Measurements from ENCODE around the gene PHF2. TPM values are rescaled to one million over a fixed set of nuclear protein-coding genes. Genes with fewer than 3 reads are reported as not detected.

PHF2 gene
- total and polyA plus RNA-seq, 9 of the 15 experiments (the other 6 are each of a cell fraction or from before 2014, with no cell fraction given) = 0.37 to 14.4 (median 8.1) TPM

DNA sequence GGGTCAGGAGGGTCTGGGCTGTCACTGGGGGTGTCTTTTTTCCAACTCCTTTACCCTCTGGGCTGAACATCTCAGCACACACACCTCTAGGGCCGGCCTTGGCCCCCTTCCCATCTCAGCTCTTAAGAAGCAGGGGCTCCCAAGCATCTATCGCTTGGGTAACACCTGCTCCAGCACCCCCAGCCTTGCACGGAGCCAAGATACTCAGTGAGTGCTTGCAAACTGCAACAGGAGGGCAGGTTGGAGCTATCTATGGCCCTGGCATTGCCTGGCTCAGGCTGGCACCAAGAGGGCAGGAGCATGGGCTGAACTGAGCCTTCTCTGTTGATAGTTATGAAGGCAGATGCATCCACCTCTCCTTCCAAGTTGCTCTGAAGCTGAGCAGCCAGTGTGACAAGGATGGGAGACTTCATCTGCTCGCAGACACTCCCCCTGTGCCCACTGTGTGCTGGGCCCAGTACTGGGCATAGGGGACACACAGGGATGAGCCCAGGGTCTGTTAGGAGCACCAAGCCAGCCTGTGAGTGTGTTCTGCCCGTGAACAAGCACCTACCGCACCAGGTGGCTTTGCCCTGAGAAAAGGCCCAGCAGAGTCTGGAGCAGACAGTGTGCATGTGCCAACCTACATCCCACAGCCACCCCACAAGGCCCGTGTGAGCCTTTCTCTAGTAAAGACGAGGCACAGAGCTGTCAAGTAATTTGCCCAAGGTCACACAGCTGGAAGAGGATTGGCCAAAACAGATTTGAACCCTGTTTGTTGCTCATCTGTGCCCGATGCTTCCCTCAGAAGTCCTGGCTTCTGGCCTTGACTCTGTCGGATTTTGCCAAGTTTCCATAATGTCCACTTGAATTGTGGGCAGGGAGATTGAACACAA, 58.2 kb downstream of the PHF2 start:
- intact Hi-C loops (cut with micrococcal nuclease) (no loop called here), in situ Hi-C loops (cut with MboI) (no loop called here)
- H3K4me2 ChIP-seq (ENCODE audit: insufficient read depth, low read length) = no peak overlapping the region
- peaks cover 0 to 5% of the 10 kb centered on the region in 2 experiments; a peak in 1 of 5 replicates for H3K4me1 ChIP-seq (replicated peaks in 1 of 2; ENCODE audit: control insufficient read depth in 2 of 2, insufficient read depth in 2 of 2, low read length in 2 of 2)
- DNase-seq (ENCODE audit: extremely low read depth in 1 of 4, low spot score in 3 of 4) = no peak
- H3K27me3 ChIP-seq (ENCODE audit: control insufficient read depth in 2 of 2, insufficient read depth in 2 of 2, low read length in 2 of 2) = no peaks in the 10 kb centered on the region
- ChIA-PET CTCF (ENCODE audit: low intra/inter-chr PET ratio) (no interaction called here), POLR2A (interaction anchor here (0.6 kb wide), 2 partner anchors 33 to 184 kb away, joined by 3 to 4 read pairs; no protein-coding TSS in a partner anchor)
- H3K36me3 ChIP-seq (ENCODE audit: control insufficient read depth, insufficient read depth, low read length) = peaks cover 6% of the 10 kb centered on the region; the same call in 2 of the 3 replicates
- TF ChIP-seq YY1 (IDR thresholded peaks at IDR 0.05; ENCODE audit: borderline replicate concordance in 1 of 3, control insufficient read depth in 1 of 3, extremely low read depth in 1 of 3, insufficient read depth in 3 of 3, insufficient read length in 1 of 3, insufficient replicate concordance in 2 of 3, low read depth in 1 of 3, low read length in 2 of 3) (no peak), ZNF324 (CRISPR knock-in tag; IDR thresholded peaks at IDR 0.05) (no peak), POLR3A (IDR thresholded peaks at IDR 0.05; ENCODE audit: borderline replicate concordance, extremely low read depth, insufficient read depth, insufficient read length) (no peak), CBX3 (IDR thresholded peaks at IDR 0.05; ENCODE audit: borderline replicate concordance in 1 of 2, low read length in 2 of 2) (no peak), ASH1L (IDR thresholded peaks at IDR 0.05; ENCODE audit: borderline replicate concordance, low read depth, partially characterized antibody) (no peak), EP300 (IDR thresholded peaks at IDR 0.05; ENCODE audit: low read length) (no peak), SRSF3 (IDR thresholded peaks at IDR 0.05; ENCODE audit: insufficient read depth, low read length) (no peak), TFAM (CRISPR knock-in tag; conservative IDR thresholded peaks at IDR 0.05) (no peak), NR2C2 (CRISPR knock-in tag; IDR thresholded peaks at IDR 0.05) (no peak), NR2C2 (tag; IDR thresholded peaks at IDR 0.05) (no peak)
- no peak overlapping the region for H3K27ac ChIP-seq (ENCODE audit: extremely low read depth, low read depth, low read length)
- no peak overlapping the region for H3K4me3 ChIP-seq
- no peak overlapping the region for H3K9ac ChIP-seq (ENCODE audit: insufficient read depth in 1 of 2, low read depth in 2 of 2, low read length in 2 of 2)
- H3K9me1 ChIP-seq (ENCODE audit: control insufficient read depth, insufficient read depth, low read length) = peaks cover 4% of the 10 kb centered on the region
- H3K79me2 ChIP-seq (ENCODE audit: control insufficient read depth, insufficient read depth, low read length) = no peaks in the 10 kb centered on the region
- no peak for ATAC-seq
- H2AFZ ChIP-seq (ENCODE audit: low read depth, low read length) = no peak overlapping the region
- BruUV-seq (replicated peaks) = no TSS peak
- 66% methylated on average over 10 of the region's 10 CpGs for WGBS (ENCODE audit: insufficient coverage, low coverage, missing lambda C conversion rate)
- H4K20me1 ChIP-seq (replicated peaks; ENCODE audit: control insufficient read depth, insufficient read depth, low read length) = no peaks in the 10 kb centered on the region
- no peak for FAIRE-seq
- H3K9me3 ChIP-seq (replicated peaks; ENCODE audit: control insufficient read depth, insufficient read depth, low read depth, low read length) = peaks cover 6% of the 10 kb centered on the region
